ENCODE data around the gene FAM110C.
"Not testable (repeated sequence)": the region's sequence is repeated elsewhere in the genome, so short reads cannot be mapped to it uniquely, and the experiment has no call there.

The FAM110C gene, protein sequence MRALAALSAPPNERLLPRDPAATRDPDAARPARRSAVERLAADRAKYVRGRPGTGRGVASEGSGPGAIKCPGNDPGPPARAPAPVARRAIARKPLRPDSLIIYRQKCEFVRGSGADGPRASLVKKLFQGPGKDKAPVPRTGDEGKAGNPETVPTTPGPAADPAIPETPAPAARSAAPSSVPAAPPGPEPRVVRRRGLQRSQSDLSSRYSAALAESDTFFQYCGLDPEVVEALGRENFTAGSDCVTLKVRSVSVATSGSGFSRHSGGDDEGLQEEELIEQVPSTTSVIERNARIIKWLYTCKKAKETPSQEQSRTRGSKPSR

DNA sequence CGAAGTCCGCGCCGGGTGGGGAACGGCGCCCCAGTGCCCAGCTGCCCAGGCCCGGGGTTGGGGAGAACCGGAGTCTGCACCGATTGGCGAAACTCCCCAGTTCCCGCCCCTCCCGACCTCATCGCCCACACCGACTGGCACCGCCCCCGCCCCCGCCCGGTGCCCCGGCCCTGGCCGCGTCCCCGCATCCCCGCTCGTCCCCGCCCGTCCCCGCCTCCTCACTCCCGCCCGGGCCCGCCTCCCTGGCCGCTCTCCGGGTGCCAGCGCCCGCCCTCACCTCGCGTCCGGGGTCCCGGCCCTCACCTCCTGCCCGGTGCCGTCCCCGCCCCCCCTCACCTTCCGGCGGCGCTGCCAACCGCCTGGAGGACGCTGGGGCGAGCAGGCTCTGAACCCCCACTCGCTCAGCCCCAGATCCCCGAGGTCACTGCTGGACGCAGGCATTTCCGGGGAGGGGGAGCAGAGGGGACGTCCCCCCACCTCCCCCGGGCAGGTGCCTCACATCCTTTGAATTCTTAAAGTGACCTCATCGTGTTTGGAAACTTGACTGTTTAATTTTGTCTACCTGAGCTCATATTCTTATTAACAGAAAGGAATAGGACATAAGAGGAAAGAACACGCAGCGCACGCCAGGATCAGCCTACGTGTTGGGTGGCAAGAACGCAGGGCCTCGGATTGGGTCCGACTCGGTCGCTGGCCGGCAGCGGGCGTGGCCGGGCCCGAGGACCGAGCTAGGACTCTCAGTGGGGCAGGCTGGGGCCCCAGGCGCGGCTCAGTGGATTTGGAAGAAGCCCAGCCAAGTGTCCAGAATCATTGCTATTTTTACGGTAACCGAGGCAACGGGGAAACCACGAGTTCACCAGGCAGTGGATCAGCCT, at the start of gene FAM110C:
Gene FAM110C, minus strand, starts transcription at position 35 of the 875 bp plus-strand sequence. CDS start 120 bp downstream, outside the sequence.
- peak; percentile 53 for DNase-seq

DNA sequence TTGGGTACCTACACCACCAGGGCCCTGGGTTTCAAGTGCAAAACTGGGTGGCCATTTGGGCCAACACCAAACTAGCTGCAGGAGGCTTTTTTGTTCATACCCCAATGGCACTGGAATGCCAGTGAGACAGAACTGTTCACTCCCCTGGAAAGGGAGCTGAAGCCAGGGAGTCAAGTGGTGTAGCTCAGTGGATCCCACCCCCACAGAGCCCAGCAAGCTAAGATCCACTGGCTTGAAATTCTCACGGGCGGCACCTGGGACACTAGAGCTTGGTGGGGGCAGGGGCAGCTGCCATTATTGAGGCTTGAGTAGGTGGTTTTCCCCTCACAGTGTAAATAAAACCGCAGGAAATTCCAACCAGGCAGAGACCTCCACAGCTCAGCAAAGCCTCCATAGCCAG, 46.0 kb upstream of the FAM110C start:
- DNase-seq = no peak

DNA sequence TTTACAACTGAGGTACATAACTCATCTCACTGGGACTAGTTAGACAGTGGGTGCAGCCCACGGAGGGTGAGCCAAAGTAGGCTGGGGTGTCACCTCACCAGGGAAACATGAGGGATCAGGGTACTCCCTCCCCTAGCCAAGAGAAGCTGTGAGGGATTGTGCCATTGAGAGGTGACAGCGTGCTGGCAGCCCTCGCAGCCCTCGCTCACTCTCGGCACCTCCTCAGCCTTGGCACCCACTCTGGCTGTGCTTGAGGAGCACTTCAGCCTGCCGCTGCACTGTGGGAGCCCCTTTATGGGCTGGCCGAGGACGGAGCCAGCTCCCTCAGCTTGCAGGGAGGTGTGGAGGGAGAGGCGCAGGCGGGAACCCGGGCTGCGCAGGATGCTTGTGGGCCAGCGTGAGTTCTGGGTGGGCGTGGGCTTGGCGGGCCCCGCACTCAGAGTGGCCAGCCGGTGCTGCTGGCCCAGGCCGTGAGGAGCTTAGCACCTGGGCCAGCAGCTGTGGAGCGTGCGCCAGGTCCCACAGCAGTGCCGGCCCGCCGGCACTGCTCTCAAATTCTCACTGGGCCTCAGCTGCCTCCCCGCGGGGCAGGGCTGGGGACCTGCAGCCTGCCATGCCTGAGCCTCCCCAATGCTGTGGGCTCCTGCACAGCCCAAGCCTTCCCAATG, 44.5 kb upstream of the FAM110C start:
- DNase-seq = no peak

DNA sequence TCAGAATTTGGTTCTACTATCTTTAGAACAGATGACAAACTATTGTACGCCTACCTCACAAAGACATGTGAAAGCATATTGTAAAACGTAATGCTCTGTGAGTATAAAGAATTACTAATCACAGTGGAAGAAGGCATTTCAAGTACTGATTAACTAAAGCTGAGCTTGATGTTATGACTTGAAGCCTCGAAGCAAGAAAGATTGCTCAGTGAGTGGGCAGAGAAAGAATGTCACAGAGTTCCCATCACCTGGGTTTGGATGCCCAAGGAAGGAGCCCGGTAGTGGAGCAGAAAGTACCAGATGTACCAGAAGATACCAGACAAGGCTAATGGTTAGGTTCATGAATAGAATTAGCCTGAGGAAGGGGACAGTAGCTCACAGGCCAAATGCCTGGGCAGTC, 39.5 kb upstream of the FAM110C start:
- DNase-seq = no peak

DNA sequence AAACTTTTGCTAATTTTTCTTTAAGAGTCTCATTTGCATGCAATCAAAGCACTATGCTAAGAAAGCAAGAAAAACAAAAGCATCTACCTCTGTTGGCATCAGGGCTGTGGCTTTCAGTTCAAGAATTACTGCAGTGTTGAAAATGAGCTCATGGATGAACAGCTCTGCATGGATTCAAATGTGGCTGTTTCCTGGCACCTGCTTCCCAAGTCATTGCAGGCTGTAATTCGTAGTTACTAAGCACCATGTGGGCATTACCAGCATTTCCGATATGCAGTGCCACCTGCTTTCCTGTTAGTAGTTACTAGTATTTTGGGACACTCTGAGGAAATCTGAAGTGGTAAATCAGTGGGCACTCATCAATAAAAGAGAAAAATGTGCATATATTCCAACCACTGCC, 37.8 kb upstream of the FAM110C start:
- no peak for DNase-seq

DNA sequence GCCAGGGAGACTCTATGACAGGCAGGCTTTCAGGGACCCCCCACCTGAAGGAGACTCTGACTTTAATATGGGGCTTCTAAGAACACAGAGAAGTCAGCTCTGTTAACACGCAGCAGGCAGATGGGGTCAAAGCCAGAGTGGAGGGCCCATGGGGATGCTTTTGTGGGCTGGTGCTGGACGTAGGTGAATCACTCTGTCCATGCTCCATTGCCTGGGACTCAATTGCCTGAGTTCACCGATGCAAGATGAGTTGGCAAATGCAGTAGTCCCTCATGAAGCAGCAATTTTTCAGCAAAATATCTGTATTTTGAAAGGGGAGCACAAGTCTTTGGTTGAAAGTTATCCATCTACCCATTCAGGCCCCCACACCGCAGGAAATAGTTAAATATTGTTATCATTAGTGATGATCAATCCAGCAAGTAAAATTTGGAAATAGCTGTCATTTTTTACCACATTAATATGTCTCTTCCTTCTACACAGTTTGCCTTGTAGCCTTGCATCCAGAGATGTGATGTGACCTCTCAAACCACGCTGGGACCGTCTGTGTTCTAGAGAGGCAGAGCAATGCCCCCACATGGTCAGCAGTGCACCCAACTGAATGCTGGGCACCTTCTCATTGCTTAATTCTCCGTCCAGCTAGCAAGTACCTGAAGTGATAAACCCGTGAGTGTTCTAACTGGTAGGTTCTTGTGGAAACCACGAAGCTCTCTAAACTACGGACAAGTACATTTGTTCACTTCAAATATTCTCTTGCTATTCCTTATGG, 34.8 kb upstream of the FAM110C start:
- no peak for DNase-seq

DNA sequence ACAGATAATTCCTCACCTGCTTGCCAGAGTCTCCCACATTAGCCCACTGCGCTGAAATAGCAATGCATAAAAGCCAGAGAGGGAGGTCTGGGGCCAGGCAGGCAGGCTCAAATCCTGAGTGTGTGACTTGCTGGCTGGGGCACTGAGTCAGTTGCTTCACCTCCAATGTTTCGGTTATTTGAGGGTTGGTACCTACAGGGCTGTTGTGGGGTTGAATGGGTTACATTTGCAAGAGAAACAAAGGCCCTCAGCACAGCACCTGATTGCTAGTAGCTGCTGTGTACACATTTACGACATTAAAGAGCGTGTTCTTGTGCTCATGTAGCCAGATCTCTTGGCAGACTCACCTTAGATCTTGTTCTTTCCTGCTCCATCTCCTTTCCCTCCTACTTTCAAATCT, 34.1 kb upstream of the FAM110C start:
- DNase-seq = no peak

DNA sequence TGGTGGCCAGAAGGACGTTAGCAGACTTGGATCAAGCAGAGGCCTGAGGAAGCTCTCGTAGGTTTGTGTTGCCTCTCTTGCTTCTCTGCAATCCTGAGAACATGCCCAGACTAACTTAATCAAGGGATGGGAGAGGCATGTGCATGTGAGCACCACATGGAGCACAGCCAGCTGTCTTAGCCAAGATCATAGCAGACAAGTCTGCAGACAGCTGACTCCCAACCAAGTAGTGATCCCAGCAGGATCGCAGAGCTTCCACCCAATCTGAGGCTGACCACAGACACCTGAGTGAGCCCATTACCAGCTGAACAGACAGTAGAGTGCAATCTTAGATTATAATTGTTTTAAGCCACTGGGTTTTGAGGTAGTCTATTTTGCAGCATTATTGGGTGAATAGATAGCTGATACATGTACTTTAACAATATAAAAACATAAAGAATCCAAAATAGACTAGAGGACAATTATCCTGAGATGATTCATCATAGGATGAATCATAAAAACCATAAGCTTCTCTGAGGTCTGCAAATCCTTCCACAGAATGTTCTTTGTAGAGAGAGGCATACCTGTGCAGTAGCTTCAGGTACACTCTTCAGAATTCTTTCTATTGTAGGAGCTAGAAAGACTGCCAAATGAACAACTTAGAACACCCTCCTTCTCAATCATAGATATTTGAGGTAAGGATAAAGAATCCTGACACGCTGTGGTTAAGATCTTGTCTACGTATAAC, 25.2 kb upstream of the FAM110C start:
- no peak for DNase-seq

DNA sequence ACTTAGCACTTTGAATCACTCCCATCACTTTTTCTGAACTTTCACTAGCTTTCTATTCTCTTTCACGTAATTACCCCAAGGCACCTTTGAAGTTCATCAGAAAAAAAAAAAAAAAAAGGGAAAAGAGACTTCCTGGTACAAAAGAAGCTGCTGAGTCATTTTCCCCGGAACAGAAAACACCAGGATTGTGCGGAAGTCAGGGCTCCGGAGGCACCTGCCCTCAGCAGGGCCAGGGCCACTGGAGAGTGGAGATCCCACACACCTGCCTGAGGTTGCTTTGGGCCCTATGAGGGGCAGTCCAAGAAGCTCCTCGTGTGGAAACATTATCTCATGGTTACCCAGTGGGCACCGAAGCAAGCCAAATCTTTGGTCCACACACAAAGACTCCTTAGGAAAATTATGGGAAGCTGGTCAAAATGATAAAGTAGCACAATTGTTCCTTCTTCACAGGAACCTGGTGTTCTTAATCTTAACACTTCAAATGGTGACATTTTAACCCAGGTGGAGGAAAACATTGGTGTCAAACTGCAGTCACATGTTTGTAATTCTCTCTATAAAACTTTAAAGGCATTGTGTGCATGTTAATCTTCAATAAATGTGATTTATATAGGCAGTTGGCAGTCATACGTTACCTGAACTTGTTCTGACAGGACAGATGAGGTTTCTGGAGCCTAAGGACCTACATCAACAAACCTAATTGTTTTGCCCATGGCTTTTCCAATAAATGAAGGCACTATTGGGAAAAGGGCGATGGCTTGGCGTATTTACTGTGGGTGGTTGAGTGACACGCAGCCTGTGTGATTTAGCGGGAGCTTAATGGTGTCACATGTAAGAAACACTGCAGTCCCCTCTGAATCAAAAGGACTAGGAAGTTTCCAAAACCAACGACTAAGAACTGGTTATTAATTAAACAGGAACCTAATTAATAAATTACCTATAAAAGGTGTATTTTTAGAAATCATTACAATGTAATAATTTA, 23.4 kb upstream of the FAM110C start:
- no peak for DNase-seq

DNA sequence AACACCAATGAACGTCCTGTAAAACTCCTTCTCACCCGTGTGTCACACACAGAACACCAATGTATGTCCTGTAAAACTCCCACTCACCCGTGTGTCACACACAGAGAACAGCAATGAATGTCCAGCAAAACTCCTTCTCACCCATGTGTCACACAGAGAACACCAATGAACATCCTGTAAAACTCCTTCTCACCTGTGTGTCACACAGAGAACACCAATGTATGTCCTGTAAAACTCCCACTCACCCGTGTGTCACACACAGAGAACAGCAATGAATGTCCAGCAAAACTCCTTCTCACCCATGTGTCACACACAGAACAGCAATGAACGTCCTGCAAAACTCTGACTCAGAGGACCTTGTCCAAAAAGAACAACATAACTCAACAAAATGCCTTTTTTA, 22.3 kb upstream of the FAM110C start:
- not testable (repeated sequence) for DNase-seq

DNA sequence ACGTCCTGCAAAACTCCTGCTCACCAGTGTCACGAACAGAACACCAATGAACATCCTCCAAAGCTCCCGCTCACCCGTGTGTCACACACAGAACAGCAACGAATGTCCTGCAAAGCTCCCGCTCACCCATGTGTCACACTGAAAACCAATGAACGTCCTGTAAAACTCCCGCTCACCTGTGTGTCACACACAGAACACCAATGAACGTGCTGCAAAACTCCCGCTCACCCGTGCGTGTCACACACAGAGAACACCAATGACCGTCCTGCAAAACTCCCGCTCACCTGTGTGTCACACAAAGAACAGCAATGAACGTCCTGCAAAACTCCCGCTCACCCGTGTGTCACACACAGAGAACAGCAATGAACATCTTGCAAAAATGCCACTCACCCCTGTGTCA, 20.5 kb upstream of the FAM110C start:
- DNase-seq = no peak

DNA sequence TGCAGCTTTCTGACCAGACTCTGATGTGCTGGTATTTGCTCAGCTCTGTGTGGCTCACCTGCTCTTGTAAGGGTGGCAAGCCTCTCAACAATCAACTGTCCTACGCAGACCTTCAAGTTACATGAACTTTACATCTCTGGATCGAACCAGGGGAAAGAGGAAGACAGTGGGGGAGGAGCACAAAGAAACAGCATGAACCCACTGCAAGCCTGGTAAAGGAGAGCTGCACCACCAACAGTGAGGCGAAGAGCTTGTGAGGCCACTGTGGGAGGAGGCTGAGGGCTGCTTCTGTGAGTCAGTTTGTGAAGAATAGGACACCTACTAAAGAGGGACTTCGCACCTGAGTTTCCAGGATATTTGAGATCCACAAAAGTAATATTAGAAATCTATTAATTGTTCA, 18.8 kb upstream of the FAM110C start:
- DNase-seq = no peak

DNA sequence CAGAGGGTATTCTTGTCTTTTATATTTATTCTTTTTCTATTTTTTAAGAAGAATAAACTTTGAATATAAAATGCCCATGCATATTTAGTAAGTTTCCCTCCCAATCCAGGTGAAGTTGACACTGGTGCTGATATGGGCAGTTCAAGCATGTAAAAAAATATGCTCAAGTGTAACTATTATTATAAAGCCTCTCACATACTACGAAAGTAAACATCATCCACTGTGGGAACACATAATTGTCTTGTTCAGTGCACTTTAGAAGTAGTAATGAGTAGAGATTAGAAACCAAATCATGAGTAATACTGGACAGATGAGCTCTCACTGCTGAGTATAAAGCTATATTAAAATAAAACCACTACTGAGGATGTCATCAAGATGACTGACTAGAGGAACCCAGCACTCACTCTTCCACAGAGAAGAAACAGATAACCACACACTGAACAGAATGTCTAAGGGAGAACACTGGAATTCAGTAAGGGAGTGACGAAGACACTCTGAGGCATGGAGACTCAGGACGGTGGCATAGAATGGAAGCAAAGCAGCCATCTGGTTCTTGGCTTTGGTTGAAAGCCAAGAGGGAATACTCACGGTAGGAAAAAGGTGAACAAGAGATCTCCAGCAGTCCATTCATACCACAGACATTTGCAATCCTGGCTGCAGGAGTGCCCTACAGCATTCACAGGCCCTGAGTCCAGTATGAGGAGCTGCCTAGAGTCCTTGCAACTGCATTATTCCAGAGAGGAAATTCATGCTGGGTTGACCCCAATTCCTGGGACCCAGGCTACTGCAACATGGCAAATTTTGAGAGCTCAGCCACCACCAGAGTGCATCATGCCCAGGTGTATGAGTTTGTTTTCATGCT, 9.5 kb upstream of the FAM110C start:
- no peak for DNase-seq

DNA sequence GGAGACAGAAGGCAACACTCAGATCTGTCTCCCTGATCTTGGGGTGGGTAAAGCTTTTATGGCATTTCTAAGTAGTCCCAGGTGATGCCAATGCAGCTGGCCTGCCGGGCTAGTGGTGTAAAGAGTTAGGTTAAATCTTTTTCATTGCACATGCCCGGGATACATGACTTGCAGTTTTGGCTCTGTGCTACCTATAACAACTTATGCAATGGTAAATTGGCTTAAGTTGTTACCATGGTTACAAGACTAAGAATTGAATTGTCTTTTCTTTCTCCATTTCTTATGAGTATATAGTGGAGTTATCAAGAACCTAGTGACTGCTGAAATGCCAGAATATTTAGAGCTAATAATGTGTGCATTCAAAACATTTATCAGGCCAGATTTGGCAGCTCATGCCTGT, 5.3 kb upstream of the FAM110C start:
- DNase-seq = no peak

DNA sequence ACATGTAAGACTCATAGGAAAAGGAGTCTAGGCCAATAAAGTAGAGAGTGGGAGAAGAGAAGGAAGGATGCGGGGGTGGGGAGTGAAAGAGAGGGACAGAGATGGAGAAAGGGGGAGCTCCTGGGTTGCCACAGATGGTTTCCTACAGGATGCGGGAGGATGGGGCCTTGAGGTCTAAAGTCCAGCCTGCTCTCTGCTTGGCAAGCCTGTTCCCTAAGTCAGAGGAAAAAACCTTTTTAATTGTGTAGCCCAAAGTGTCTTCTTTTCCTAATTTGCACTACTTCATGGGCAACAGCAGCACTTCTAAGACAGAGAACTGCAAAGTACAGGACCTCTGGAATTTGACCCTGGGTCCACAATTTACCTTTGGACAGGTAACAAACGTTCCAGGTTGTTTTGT, 1.4 kb upstream of the FAM110C start:
- DNase-seq = no peak

DNA sequence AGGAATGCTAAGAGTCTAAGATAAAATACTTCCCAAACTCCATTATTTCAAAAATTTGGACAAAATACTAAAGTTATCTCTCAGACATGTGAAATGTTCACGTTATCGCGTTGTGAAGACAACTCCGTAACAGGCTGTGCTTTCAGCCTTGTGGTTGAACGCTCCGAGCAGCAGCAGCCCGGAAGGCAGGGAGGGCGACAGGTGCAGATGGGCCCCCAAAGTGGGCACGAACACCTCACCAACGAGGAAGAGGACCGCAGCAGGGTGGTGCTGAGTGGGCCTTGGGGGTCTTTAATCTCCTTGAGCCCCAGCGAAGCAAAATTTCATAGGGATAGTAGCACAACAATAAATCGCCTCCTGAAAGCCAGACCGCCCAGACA, 1.0 kb upstream of the FAM110C start:
- no peak for DNase-seq

DNA sequence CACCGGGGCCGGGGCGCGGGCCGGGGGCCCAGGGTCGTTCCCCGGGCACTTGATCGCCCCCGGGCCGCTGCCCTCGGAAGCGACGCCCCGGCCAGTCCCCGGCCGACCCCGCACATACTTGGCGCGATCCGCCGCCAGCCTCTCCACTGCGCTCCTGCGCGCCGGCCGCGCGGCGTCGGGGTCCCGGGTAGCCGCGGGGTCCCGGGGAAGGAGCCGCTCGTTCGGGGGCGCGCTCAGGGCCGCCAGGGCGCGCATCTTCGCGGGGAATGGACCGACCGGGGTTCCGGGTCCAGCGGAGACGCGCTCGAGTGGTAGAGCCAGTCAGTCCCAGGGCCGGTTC, 204 bp downstream of the FAM110C start:
- DNase-seq = no peak

DNA sequence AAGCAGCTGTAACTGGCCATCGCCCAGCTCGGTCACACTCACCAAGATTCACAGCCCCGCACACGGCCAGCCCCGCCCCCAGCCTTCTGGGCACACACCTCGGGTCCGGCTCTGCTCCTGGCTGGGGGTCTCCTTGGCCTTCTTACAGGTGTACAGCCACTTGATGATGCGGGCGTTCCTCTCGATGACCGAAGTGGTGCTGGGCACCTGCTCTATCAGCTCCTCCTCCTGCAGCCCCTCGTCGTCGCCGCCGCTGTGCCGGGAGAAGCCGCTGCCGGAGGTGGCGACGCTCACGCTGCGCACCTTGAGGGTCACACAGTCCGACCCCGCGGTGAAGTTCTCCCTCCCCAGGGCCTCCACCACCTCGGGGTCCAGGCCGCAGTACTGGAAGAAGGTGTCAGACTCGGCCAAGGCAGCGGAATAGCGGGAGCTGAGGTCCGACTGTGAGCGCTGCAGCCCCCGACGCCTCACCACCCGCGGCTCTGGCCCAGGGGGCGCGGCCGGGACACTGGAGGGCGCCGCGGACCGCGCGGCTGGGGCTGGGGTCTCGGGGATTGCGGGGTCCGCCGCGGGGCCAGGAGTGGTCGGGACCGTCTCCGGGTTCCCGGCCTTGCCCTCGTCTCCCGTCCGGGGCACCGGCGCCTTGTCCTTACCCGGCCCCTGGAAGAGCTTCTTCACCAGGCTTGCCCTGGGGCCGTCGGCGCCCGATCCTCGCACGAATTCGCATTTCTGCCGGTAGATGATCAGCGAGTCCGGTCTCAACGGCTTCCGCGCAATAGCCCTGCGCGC, 769 bp downstream of the FAM110C start:
- DNase-seq = no peak

DNA sequence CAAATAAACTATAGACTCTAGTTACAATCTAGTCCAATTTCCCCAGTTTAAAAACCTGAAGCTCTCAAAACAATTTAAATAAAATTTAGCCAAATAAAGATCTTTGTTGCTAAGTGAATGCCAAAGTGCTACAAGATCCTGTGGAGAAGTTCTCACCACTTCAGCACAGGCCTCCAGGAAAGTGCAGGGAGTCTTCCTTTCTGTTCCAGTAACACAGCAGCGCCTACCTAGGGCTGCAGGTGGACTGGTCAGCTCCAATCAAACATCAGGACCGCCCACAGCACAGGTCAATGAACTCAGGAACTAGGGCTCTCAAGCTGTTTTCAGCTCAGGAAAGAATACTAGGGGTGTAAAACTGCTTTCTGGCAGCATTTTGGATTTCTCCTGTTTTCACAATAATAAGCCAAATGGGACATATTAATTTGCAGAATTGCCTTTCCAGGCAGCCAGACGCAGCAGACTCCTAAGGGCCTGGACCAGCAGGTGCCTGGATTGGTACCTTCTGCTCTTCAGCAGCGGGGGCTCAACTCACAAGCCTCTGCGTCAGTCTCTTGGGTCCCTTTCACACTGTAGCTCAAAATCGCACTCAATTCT, 1.5 kb downstream of the FAM110C start:
- no peak for DNase-seq
